Measurements from ENCODE around the gene HBP1.

Gene HBP1

GRCh38 chr7:107169120-107170050 lies 582 bp downstream of the HBP1 start:
- POLR2A ChIA-PET: interaction anchor here (0.6 to 1.5 kb wide), 5 partner anchors 11 to 1057 kb away, joined by 3 to 4 read pairs (median 4); partner anchors contain the start of genes COG5, DUS4L and SYPL1
- peak; percentile 65 for DNase-seq (ENCODE audit: low read depth, low spot score)
- CTCF ChIA-PET: interaction anchor here (0.9 to 9.9 kb wide), 4 partner anchors 10 to 223 kb away, joined by 3 to 140 read pairs (median 4); no protein-coding TSS in a partner anchor
- peak overlapping the region; percentile 95 for H3K4me3 ChIP-seq (ENCODE audit: low read depth, low read length)
- TF ChIP-seq, protein P1, sequence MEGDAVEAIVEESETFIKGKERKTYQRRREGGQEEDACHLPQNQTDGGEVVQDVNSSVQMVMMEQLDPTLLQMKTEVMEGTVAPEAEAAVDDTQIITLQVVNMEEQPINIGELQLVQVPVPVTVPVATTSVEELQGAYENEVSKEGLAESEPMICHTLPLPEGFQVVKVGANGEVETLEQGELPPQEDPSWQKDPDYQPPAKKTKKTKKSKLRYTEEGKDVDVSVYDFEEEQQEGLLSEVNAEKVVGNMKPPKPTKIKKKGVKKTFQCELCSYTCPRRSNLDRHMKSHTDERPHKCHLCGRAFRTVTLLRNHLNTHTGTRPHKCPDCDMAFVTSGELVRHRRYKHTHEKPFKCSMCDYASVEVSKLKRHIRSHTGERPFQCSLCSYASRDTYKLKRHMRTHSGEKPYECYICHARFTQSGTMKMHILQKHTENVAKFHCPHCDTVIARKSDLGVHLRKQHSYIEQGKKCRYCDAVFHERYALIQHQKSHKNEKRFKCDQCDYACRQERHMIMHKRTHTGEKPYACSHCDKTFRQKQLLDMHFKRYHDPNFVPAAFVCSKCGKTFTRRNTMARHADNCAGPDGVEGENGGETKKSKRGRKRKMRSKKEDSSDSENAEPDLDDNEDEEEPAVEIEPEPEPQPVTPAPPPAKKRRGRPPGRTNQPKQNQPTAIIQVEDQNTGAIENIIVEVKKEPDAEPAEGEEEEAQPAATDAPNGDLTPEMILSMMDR (IDR thresholded peaks at IDR 0.05; ENCODE audit: insufficient read depth, low read length, missing control alignments): no peak

- DNase-seq (ENCODE audit: low read depth, low spot score): no peak
- ChIA-PET CTCF (interaction anchor here (0.9 to 9.9 kb wide), 3 partner anchors 20 to 224 kb away, joined by 3 to 140 read pairs (median 4); no protein-coding TSS in a partner anchor), POLR2A (interaction anchor here (0.8 kb wide), 1 partner anchor 10 kb away, joined by 4 read pairs; no protein-coding TSS in a partner anchor)
- TF ChIP-seq, protein P1 (IDR thresholded peaks at IDR 0.05; ENCODE audit: insufficient read depth, low read length, missing control alignments): no peak
- peak overlapping the region; percentile 95 for H3K4me3 ChIP-seq (ENCODE audit: low read depth, low read length)
These were observed 1.5 kb downstream of the HBP1 start for GRCh38 chr7:107170051-107170915.

GRCh38 chr7:107171496-107171895 lies 2.7 kb downstream of the HBP1 start:
- POLR2A ChIA-PET: no interaction called here
- no peak for DNase-seq (ENCODE audit: low read depth, low spot score)
- no peak overlapping the region for H3K4me3 ChIP-seq (ENCODE audit: low read depth, low read length)
- CTCF ChIA-PET: interaction anchor here (0.8 to 1.4 kb wide), 3 partner anchors 9 to 24 kb away, joined by 3 to 4 read pairs (median 4); no protein-coding TSS in a partner anchor
- TF ChIP-seq, protein P1 (IDR thresholded peaks at IDR 0.05; ENCODE audit: insufficient read depth, low read length, missing control alignments): no peak

DNA sequence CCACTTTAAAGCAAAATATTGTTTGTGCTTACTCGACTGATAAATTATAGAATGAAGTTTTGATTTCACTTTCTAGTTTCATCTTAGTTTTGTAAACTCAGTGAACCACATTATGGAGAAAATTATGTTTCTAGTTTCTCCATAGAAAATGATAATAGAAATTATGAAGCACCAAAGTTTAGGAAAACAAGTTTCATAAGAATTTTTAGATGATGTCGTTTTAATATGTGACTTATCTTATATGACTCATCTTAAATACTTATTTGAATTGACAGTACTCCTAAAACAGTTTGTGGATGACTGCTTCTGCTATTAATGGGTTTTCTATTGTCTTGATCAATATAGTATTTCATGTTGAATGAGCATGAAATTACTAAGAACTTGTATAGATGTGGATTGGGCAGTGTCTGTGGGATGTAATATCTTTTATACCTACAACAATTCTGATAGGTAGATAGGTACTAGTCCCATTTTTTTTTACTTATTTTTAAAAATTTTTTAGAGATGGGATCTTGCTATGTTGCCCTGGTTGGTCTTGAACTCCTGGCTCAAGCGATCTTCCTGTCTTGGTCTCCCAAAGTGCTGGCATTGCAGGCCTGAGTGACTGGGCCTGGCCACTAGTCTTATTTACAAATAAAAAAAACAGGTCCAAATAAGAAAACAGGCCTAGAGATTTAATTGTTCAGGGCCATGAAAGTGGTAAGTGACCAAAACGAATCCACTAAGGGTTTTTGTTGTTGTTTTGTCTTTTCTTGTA lies 3.7 kb downstream of the HBP1 start:
- TF ChIP-seq, protein P1 (IDR thresholded peaks at IDR 0.05; ENCODE audit: insufficient read depth, low read length, missing control alignments): no peak
- POLR2A ChIA-PET: interaction anchor here (0.7 kb wide), 1 partner anchor 663 kb away, joined by 3 read pairs; no protein-coding TSS in a partner anchor
- H3K4me3 ChIP-seq (ENCODE audit: low read depth, low read length): no peak overlapping the region
- CTCF ChIA-PET: interaction anchor here (0.8 to 1.4 kb wide), 2 partner anchors 8 to 9 kb away, joined by 4 read pairs; no protein-coding TSS in a partner anchor
- no peak for DNase-seq (ENCODE audit: low read depth, low spot score)

- ChIA-PET CTCF (interaction anchor here (1.5 kb wide), 1 partner anchor 290 kb away, joined by 3 read pairs; no protein-coding TSS in a partner anchor), POLR2A (no interaction called here)
- TF ChIP-seq, protein P1 (IDR thresholded peaks at IDR 0.05; ENCODE audit: insufficient read depth, low read length, missing control alignments): no peak
- no peak for DNase-seq (ENCODE audit: low read depth, low spot score)
- no peak overlapping the region for H3K4me3 ChIP-seq (ENCODE audit: low read depth, low read length)
These were observed 4.4 kb downstream of the HBP1 start for GRCh38 chr7:107173191-107173590.
